ENCODE data around the gene ZFAND3.

ZFAND3 gene

DNA sequence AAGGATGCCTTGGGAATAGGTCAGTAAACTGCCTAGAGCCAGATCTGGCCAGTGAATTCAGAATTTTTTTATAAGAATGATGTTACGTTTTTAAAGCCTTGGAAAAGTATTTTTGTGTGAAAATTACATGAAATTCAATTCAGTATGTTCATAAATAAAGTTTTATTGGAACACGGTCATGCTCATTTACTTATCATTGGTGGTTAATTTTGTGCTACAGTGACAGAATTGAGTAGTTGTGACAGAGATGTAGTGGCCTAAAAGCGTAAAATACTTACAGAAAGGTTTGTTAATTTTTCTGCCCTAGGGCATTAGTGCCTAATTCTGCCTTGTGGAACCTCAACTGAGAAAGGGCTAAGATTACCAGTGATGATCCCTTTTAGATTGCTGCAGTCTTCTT is 28.2 kb downstream of the ZFAND3 start:
- 100% methylated on average over 1 of the region's 3 CpGs for WGBS (ENCODE audit: extremely low coverage, insufficient coverage, low lambda C conversion rate)
- Histone ChIP-seq H2BK15ac (replicated peaks; ENCODE audit: low read depth) (no peak overlapping the region), H3K56ac (ENCODE audit: low read length) (no peak overlapping the region), H3K27me3 (ENCODE audit: insufficient read depth, low read length, poor library complexity) (no peaks in the 10 kb centered on the region), H3K9ac (ENCODE audit: low read length) (no peak overlapping the region), H2BK120ac (ENCODE audit: low read depth, low read length) (no peak overlapping the region), H3K4me2 (ENCODE audit: low read length) (no peak overlapping the region), H3K4ac (ENCODE audit: low read depth, low read length) (no peak overlapping the region), H4K8ac (ENCODE audit: low read depth, low read length) (no peak overlapping the region), H3K23ac (ENCODE audit: low read length) (no peak overlapping the region), H3K4me1 (ENCODE audit: control insufficient read depth, low read depth, low read length) (no peaks in the 10 kb centered on the region), H3K4me3 (ENCODE audit: low read length) (no peak overlapping the region), H2AK5ac (ENCODE audit: low read length) (no peak overlapping the region), H4K5ac (ENCODE audit: low read length) (no peak overlapping the region), H3K79me1 (ENCODE audit: low read length) (peaks cover 17% of the 10 kb centered on the region), H3K27ac (ENCODE audit: low read depth, low read length) (no peak overlapping the region), H3K18ac (ENCODE audit: low read length) (no peak overlapping the region), H2BK5ac (ENCODE audit: low read length) (no peak overlapping the region), H3K79me2 (ENCODE audit: control insufficient read depth, insufficient read depth, low read length) (peaks cover 31% of the 10 kb centered on the region), H3K36me3 (ENCODE audit: control insufficient read depth, insufficient read depth, low read length) (no peaks in the 10 kb centered on the region)
- DNase-seq, result no peak

DNA sequence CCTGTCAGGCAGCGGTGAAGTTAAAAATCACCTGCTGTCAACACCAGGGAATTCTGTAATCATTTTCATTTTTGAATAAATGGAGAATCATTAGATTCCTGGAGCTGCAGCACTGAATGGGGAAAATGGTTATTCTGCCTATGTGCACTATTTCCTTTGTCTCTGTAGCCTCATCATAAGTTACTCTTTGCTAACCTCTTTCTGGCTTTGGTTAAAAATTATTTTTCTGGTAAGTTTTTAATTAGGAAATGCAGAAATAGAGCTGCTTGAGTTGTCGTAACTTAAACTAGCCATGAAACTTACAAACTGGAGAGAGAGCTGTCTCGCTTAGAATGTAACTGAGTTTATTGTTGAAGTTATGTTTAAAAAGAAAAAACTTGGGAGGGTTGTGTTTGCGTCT is 28.8 kb downstream of the ZFAND3 start:
- no peak overlapping the region for H3K56ac ChIP-seq (ENCODE audit: low read length)
- peaks cover 31% of the 10 kb centered on the region for H3K79me2 ChIP-seq (ENCODE audit: control insufficient read depth, insufficient read depth, low read length)
- no peak overlapping the region for H3K23ac ChIP-seq (ENCODE audit: low read length)
- H4K5ac ChIP-seq (ENCODE audit: low read length), result no peak overlapping the region
- WGBS (ENCODE audit: extremely low coverage, insufficient coverage, low lambda C conversion rate), result no CpG with 5 or more reads among the region's 4 CpGs
- H3K27me3 ChIP-seq (ENCODE audit: insufficient read depth, low read length, poor library complexity), result no peaks in the 10 kb centered on the region
- H3K27ac ChIP-seq (ENCODE audit: low read depth, low read length), result no peak overlapping the region
- H2BK120ac ChIP-seq (ENCODE audit: low read depth, low read length), result no peak overlapping the region
- no peak overlapping the region for H4K8ac ChIP-seq (ENCODE audit: low read depth, low read length)
- H2BK5ac ChIP-seq (ENCODE audit: low read length), result no peak overlapping the region
- H3K4ac ChIP-seq (ENCODE audit: low read depth, low read length), result no peak overlapping the region
- no peak overlapping the region for H3K4me3 ChIP-seq (ENCODE audit: low read length)
- H3K36me3 ChIP-seq (ENCODE audit: control insufficient read depth, insufficient read depth, low read length), result no peaks in the 10 kb centered on the region
- no peak overlapping the region for H3K4me2 ChIP-seq (ENCODE audit: low read length)
- no peak for DNase-seq
- peaks cover 17% of the 10 kb centered on the region for H3K79me1 ChIP-seq (ENCODE audit: low read length)
- H2AK5ac ChIP-seq (ENCODE audit: low read length), result no peak overlapping the region
- H3K9ac ChIP-seq (ENCODE audit: low read length), result no peak overlapping the region
- no peak overlapping the region for H3K18ac ChIP-seq (ENCODE audit: low read length)
- H2BK15ac ChIP-seq (replicated peaks; ENCODE audit: low read depth), result no peak overlapping the region
- H3K4me1 ChIP-seq (ENCODE audit: control insufficient read depth, low read depth, low read length), result no peaks in the 10 kb centered on the region

DNA sequence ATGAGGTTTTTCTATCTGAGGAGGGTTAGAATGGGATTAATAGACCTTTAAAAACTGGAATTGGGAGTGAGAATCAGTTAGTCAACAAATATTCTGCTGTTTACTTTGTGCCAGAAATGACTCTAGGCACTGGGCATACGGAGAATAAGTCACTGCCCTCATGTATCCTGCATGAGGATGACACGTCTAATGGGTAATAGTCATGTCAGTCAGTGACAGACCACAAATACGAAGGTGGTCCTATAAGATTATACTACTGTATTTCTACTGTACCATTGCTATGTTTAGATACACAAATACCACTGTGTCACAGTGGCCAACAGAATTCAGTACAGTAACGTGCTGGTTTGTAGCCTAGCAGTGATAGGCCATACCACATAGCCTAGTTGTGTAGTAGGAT is 30.7 kb downstream of the ZFAND3 start:
- Histone ChIP-seq H3K4ac (ENCODE audit: low read depth, low read length) (no peak overlapping the region), H3K4me2 (ENCODE audit: low read length) (no peak overlapping the region), H2AK5ac (ENCODE audit: low read length) (no peak overlapping the region), H3K27ac (ENCODE audit: low read depth, low read length) (no peak overlapping the region), H4K5ac (ENCODE audit: low read length) (no peak overlapping the region), H3K23ac (ENCODE audit: low read length) (no peak overlapping the region), H3K18ac (ENCODE audit: low read length) (no peak overlapping the region), H2BK120ac (ENCODE audit: low read depth, low read length) (no peak overlapping the region), H4K8ac (ENCODE audit: low read depth, low read length) (no peak overlapping the region), H2BK5ac (ENCODE audit: low read length) (no peak overlapping the region), H3K9ac (ENCODE audit: low read length) (no peak overlapping the region), H3K56ac (ENCODE audit: low read length) (no peak overlapping the region), H2BK15ac (replicated peaks; ENCODE audit: low read depth) (no peak overlapping the region), H3K79me2 (ENCODE audit: control insufficient read depth, insufficient read depth, low read length) (peaks cover 31% of the 10 kb centered on the region), H3K36me3 (ENCODE audit: control insufficient read depth, insufficient read depth, low read length) (no peaks in the 10 kb centered on the region), H3K27me3 (ENCODE audit: insufficient read depth, low read length, poor library complexity) (no peaks in the 10 kb centered on the region), H3K4me3 (ENCODE audit: low read length) (no peak overlapping the region), H3K79me1 (ENCODE audit: low read length) (peaks cover 17% of the 10 kb centered on the region), H3K4me1 (ENCODE audit: control insufficient read depth, low read depth, low read length) (no peaks in the 10 kb centered on the region)
- no peak for DNase-seq
- no CpG with 5 or more reads among the region's 4 CpGs for WGBS (ENCODE audit: extremely low coverage, insufficient coverage, low lambda C conversion rate)

DNA sequence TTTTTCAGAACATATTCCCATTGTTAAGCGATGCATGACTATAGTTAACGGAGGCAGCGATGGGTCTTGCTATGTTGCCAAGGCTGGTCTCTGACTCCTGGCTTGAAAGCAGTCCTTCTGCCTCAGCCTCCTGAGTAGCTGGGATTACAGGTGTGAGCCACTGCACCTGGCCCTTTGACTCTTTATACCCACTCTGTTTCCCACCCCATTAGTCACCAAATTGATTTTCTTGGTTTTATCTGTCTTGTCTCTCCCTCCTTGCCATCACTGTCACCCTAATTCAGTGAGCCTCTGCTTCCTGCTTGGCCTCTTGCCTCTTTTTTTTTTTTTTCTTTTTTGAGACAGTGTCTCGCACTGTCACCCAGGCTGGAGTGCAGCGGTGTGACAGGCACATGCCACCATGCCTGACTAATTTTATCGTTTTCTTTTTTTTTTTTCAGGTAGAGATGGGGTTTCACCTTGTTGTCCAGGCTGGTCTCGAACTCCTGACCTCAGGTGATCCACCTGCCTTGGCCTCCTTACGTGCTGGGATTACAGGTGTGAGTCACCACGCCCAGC is 31.3 kb downstream of the ZFAND3 start:
- no peak overlapping the region for H2BK120ac ChIP-seq (ENCODE audit: low read depth, low read length)
- no peak overlapping the region for H4K5ac ChIP-seq (ENCODE audit: low read length)
- H3K9ac ChIP-seq (ENCODE audit: low read length), result no peak overlapping the region
- no peak overlapping the region for H3K4ac ChIP-seq (ENCODE audit: low read depth, low read length)
- no peak overlapping the region for H3K18ac ChIP-seq (ENCODE audit: low read length)
- no peak overlapping the region for H2AK5ac ChIP-seq (ENCODE audit: low read length)
- H3K4me3 ChIP-seq (ENCODE audit: low read length), result no peak overlapping the region
- no CpG with 5 or more reads among the region's 9 CpGs for WGBS (ENCODE audit: extremely low coverage, insufficient coverage, low lambda C conversion rate)
- DNase-seq, result no peak
- no peak overlapping the region for H3K56ac ChIP-seq (ENCODE audit: low read length)
- H3K79me1 ChIP-seq (ENCODE audit: low read length), result peaks cover 15% of the 10 kb centered on the region
- no peaks in the 10 kb centered on the region for H3K27me3 ChIP-seq (ENCODE audit: insufficient read depth, low read length, poor library complexity)
- peaks cover 28% of the 10 kb centered on the region for H3K79me2 ChIP-seq (ENCODE audit: control insufficient read depth, insufficient read depth, low read length)
- no peak overlapping the region for H3K23ac ChIP-seq (ENCODE audit: low read length)
- no peak overlapping the region for H4K8ac ChIP-seq (ENCODE audit: low read depth, low read length)
- no peak overlapping the region for H2BK15ac ChIP-seq (replicated peaks; ENCODE audit: low read depth)
- H3K36me3 ChIP-seq (ENCODE audit: control insufficient read depth, insufficient read depth, low read length), result no peaks in the 10 kb centered on the region
- H2BK5ac ChIP-seq (ENCODE audit: low read length), result no peak overlapping the region
- no peak overlapping the region for H3K4me2 ChIP-seq (ENCODE audit: low read length)
- no peak overlapping the region for H3K27ac ChIP-seq (ENCODE audit: low read depth, low read length)
- H3K4me1 ChIP-seq (ENCODE audit: control insufficient read depth, low read depth, low read length), result no peaks in the 10 kb centered on the region

GRCh38 chr6:37851997-37852524 is 32.5 kb downstream of the ZFAND3 start:
- Histone ChIP-seq H3K4me2 (ENCODE audit: low read length) (no peak overlapping the region), H2BK15ac (replicated peaks; ENCODE audit: low read depth) (no peak overlapping the region), H4K8ac (ENCODE audit: low read depth, low read length) (no peak overlapping the region), H3K9ac (ENCODE audit: low read length) (no peak overlapping the region), H3K27ac (ENCODE audit: low read depth, low read length) (no peak overlapping the region), H2AK5ac (ENCODE audit: low read length) (no peak overlapping the region), H4K5ac (ENCODE audit: low read length) (no peak overlapping the region), H3K4me3 (ENCODE audit: low read length) (no peak overlapping the region), H3K18ac (ENCODE audit: low read length) (no peak overlapping the region), H2BK5ac (ENCODE audit: low read length) (no peak overlapping the region), H3K56ac (ENCODE audit: low read length) (no peak overlapping the region), H2BK120ac (ENCODE audit: low read depth, low read length) (no peak overlapping the region), H3K36me3 (ENCODE audit: control insufficient read depth, insufficient read depth, low read length) (no peaks in the 10 kb centered on the region), H3K79me2 (ENCODE audit: control insufficient read depth, insufficient read depth, low read length) (peaks cover 27% of the 10 kb centered on the region), H3K27me3 (ENCODE audit: insufficient read depth, low read length, poor library complexity) (no peaks in the 10 kb centered on the region), H3K79me1 (ENCODE audit: low read length) (peaks cover 18% of the 10 kb centered on the region), H3K4ac (ENCODE audit: low read depth, low read length) (no peak overlapping the region), H3K23ac (ENCODE audit: low read length) (no peak overlapping the region), H3K4me1 (ENCODE audit: control insufficient read depth, low read depth, low read length) (no peaks in the 10 kb centered on the region)
- no CpG with 5 or more reads among the region's 1 CpG for WGBS (ENCODE audit: extremely low coverage, insufficient coverage, low lambda C conversion rate)
- no peak for DNase-seq

GRCh38 chr6:37856285-37856684 is 36.8 kb downstream of the ZFAND3 start:
- H3K56ac ChIP-seq (ENCODE audit: low read length), result no peak overlapping the region
- no peak overlapping the region for H2AK5ac ChIP-seq (ENCODE audit: low read length)
- no peak overlapping the region for H3K4me2 ChIP-seq (ENCODE audit: low read length)

More at GRCh38 chr6:37856285-37856684, 36.8 kb downstream of the ZFAND3 start:
- H2BK15ac ChIP-seq (replicated peaks; ENCODE audit: low read depth), result no peak overlapping the region
- no peak overlapping the region for H3K4me3 ChIP-seq (ENCODE audit: low read length)
- WGBS (ENCODE audit: extremely low coverage, insufficient coverage, low lambda C conversion rate), result no CpG with 5 or more reads among the region's 2 CpGs
- no peak overlapping the region for H2BK120ac ChIP-seq (ENCODE audit: low read depth, low read length)
- no peak overlapping the region for H3K18ac ChIP-seq (ENCODE audit: low read length)
- no peak overlapping the region for H3K23ac ChIP-seq (ENCODE audit: low read length)
- peaks cover 16% of the 10 kb centered on the region for H3K79me1 ChIP-seq (ENCODE audit: low read length)
- no peak overlapping the region for H3K4ac ChIP-seq (ENCODE audit: low read depth, low read length)
- DNase-seq, result no peak
- no peaks in the 10 kb centered on the region for H3K4me1 ChIP-seq (ENCODE audit: control insufficient read depth, low read depth, low read length)
- H3K27ac ChIP-seq (ENCODE audit: low read depth, low read length), result no peak overlapping the region
- no peak overlapping the region for H4K8ac ChIP-seq (ENCODE audit: low read depth, low read length)
- H3K36me3 ChIP-seq (ENCODE audit: control insufficient read depth, insufficient read depth, low read length), result no peaks in the 10 kb centered on the region
- peaks cover 18% of the 10 kb centered on the region for H3K79me2 ChIP-seq (ENCODE audit: control insufficient read depth, insufficient read depth, low read length)
- H3K9ac ChIP-seq (ENCODE audit: low read length), result no peak overlapping the region
- H2BK5ac ChIP-seq (ENCODE audit: low read length), result no peak overlapping the region
- no peak overlapping the region for H4K5ac ChIP-seq (ENCODE audit: low read length)
- no peaks in the 10 kb centered on the region for H3K27me3 ChIP-seq (ENCODE audit: insufficient read depth, low read length, poor library complexity)

Measured in mesendoderm (in vitro differentiated cells).